Bronchial epithelial cell (primary cell): ENCODE measurements around the gene SORBS1. TPM values are rescaled to one million over a fixed set of nuclear protein-coding genes. Genes with fewer than 3 reads are reported as not detected.

Experiments used
- DNase-seq: peaks from one replicate; pipeline ENCODE4 v3.0.0-alpha.2; 2010; ENCODE audit warnings: low read depth
- FAIRE-seq: peaks from 2 replicates; lab custom pipeline; 2011; peaks lifted over from hg19 to GRCh38; lab: Jason Lieb, UNC
- H3K27me3 ChIP-seq: 2 replicates; pipeline ENCODE4 v1.5.1; 2011; ENCODE audit warnings: low read length; ENCODE audit not compliant: control insufficient read depth, insufficient read depth
- H3K36me3 ChIP-seq: 2 replicates; pipeline ENCODE4 v1.5.1; 2011; ENCODE audit warnings: low read length; ENCODE audit not compliant: control insufficient read depth, insufficient read depth
- H3K4me3 ChIP-seq: 2 replicates; pipeline ENCODE4 v1.5.1; 2011; ENCODE audit warnings: mild to moderate bottlenecking, low read depth, low read length, control low read depth
- CTCF ChIP-seq: IDR thresholded peaks from 2 replicates; pipeline ENCODE4 v1.5.1; 2011; ENCODE audit warnings: mild to moderate bottlenecking, moderate library complexity, low read length, control low read depth, inconsistent platforms; ENCODE audit not compliant: insufficient read depth, severe bottlenecking
- total RNA-seq: library from RNA; depleted of rRNA; stranded (reverse); fragments of >200 nt; gene quantifications from 2 replicates; pipeline ENCODE4 v1.2.1, GENCODE V29; 2014

Gene SORBS1
- total RNA-seq, 1 donor from 2014 or later = under 0.01 TPM

- no peak for DNase-seq
Measured at GRCh38 chr10:95291365-95292039, 269.7 kb downstream of the SORBS1 start.

GRCh38 chr10:95290461-95291364 is 270.5 kb downstream of the SORBS1 start, which contains the start of gene PDLIM1:
TSS of gene PDLIM1 (minus strand) at chr10:95291003. CDS start at chr10:95290915, 88 bp downstream.
- H3K36me3 ChIP-seq = peaks cover 3% of the 10 kb centered on the region
- peak; percentile 29 for TF ChIP-seq CTCF
- peak within 1 kb of the TSS; percentile 83 for H3K4me3 ChIP-seq
- H3K27me3 ChIP-seq = no peaks in the 10 kb centered on the region
- no peak for FAIRE-seq
- no peak for DNase-seq

More at GRCh38 chr10:95291365-95292039, 269.7 kb downstream of the SORBS1 start:
- H3K4me3 ChIP-seq = peak overlapping the region; percentile 83
- H3K27me3 ChIP-seq = no peaks in the 10 kb centered on the region
- no peak for TF ChIP-seq CTCF
- no peak for FAIRE-seq
- H3K36me3 ChIP-seq = peaks cover 3% of the 10 kb centered on the region

GRCh38 chr10:95289921-95290421 is 271.2 kb downstream of the SORBS1 start:
- peak overlapping the region; percentile 83 for H3K4me3 ChIP-seq
- H3K27me3 ChIP-seq = no peaks in the 10 kb centered on the region
- DNase-seq (no peak), FAIRE-seq (no peak)
- no peak for TF ChIP-seq CTCF
- H3K36me3 ChIP-seq = peaks cover 3% of the 10 kb centered on the region

- peak; percentile 23 for TF ChIP-seq CTCF
- H3K27me3 ChIP-seq = no peaks in the 10 kb centered on the region
- peaks cover 3% of the 10 kb centered on the region for H3K36me3 ChIP-seq
- DNase-seq (no peak), FAIRE-seq (no peak)
- peak overlapping the region; percentile 83 for H3K4me3 ChIP-seq
Measured at GRCh38 chr10:95289003-95289920, 271.9 kb downstream of the SORBS1 start.

- Histone ChIP-seq H3K27me3 (no peaks in the 10 kb centered on the region), H3K4me3 (peak overlapping the region; percentile 4)
- FAIRE-seq = no peak
Measured at GRCh38 chr10:95288303-95288702, 272.9 kb downstream of the SORBS1 start.

More at GRCh38 chr10:95288303-95288702, 272.9 kb downstream of the SORBS1 start:
- DNase-seq = no peak
- no peak for TF ChIP-seq CTCF
- peaks cover 3% of the 10 kb centered on the region for H3K36me3 ChIP-seq
